ENCODE data around the gene LPGAT1. TPM values are rescaled to one million over a fixed set of nuclear protein-coding genes. Genes with fewer than 3 reads are reported as not detected.
"Not testable (repeated sequence)": the region's sequence is repeated elsewhere in the genome, so short reads cannot be mapped to it uniquely, and the experiment has no call there.

Gene LPGAT1
- total and polyA plus RNA-seq, 8 donors: 17.1 to 47.1 (median 20.7) TPM

- Histone ChIP-seq H3K9me3 (no peaks in the 10 kb centered on the region), H3K27me3 (no peaks in the 10 kb centered on the region), H3K4me1 (no peaks in the 10 kb centered on the region), H3K4me3 (no peak overlapping the region), H3K27ac (no peak overlapping the region), H3K36me3 (no peaks in the 10 kb centered on the region)
- ATAC-seq: no peak
- intact Hi-C loops (cut with DNase I): no loop called here
- DNase-seq: no peak
- TF ChIP-seq CTCF (IDR thresholded peaks at IDR 0.05): no peak
These were observed 44.2 kb upstream of the LPGAT1 start for GRCh38 chr1:211874521-211875347.

DNA sequence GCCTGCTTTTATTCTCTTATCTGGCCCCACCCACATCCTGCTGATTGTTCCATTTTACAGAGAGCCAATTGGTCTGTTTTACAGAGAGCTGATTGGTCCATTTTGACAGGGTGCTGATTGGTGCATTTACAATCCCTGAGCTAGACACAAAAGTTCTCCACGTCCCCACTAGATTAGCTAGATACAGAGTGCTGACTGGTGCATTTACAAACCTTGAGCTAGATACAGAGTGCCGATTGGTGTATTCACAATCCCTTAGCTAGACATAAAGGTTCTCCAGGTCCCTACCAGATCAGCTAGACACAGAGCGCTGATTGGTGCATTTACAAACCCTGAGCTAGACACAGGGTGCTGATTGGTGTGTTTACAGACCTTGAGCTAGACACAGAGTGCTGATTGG is 43.2 kb upstream of the LPGAT1 start:
- H3K27ac ChIP-seq; DNase-seq; ATAC-seq; H3K4me1 ChIP-seq; H3K4me3 ChIP-seq; H3K27me3 ChIP-seq; intact Hi-C loops (cut with DNase I); H3K36me3 ChIP-seq; H3K9me3 ChIP-seq: not testable (repeated sequence)

GRCh38 chr1:211870156-211870555 is 39.6 kb upstream of the LPGAT1 start:
- DNase-seq: no peak
- H3K27me3 ChIP-seq: no peaks in the 10 kb centered on the region
- H3K4me1 ChIP-seq: no peaks in the 10 kb centered on the region
- H3K27ac ChIP-seq: no peak overlapping the region
- intact Hi-C loops (cut with DNase I): no loop called here
- TF ChIP-seq CTCF (IDR thresholded peaks at IDR 0.05): no peak
- no peak for ATAC-seq
- H3K36me3 ChIP-seq: no peaks in the 10 kb centered on the region
- H3K4me3 ChIP-seq: no peak overlapping the region
- H3K9me3 ChIP-seq: peaks cover 0 to 1% of the 10 kb centered on the region in 2 donors

DNA sequence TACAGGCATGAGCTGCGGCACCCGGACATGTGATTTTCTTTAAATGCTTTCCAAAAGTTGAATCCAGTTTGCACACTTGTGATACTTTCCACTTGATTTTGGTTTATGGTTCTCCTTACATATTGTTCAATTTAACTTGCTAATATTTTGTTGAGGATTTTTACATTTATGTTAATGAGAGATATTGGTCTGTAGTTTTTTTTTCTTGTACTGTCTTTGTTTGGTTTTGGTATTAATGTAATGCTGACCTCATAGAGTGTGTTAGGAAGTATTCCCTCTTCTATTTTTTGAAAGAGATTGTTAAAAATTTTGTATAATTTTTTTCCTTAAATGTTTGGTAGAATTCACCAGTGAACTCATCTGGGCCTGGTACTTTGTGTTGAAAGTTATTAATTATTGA is 34.6 kb upstream of the LPGAT1 start:
- no peak overlapping the region for H3K27ac ChIP-seq
- no peaks in the 10 kb centered on the region for H3K27me3 ChIP-seq
- ATAC-seq: no peak
- DNase-seq: no peak
- no peak overlapping the region for H3K4me3 ChIP-seq
- intact Hi-C loops (cut with DNase I): no loop called here
- H3K36me3 ChIP-seq: no peaks in the 10 kb centered on the region
- TF ChIP-seq CTCF (IDR thresholded peaks at IDR 0.05): no peak
- no peaks in the 10 kb centered on the region for H3K4me1 ChIP-seq
- H3K9me3 ChIP-seq: peaks cover 0 to 1% of the 10 kb centered on the region in 2 donors

DNA sequence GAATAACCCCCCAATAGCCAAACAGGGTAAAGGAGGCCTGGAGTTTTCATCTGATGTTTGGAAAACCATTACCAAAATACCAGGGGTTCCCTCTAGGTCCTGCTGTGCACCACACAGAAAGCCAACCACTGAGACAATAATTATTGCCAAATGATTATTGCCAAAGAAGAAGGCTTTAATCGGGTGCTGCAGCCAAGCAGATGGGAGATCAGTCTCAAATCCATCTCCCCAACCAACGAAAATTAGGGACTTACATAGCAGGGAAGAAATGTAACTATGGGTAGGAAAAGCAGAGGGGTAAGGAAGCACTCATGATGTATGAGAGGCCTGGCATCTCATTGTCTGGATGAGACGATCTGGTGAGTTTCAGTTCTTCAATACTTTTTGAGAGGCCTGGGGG is 28.8 kb upstream of the LPGAT1 start:
- DNase-seq (no peak), ATAC-seq (no peak)
- Histone ChIP-seq H3K27me3 (no peaks in the 10 kb centered on the region), H3K36me3 (no peaks in the 10 kb centered on the region), H3K27ac (no peak overlapping the region), H3K4me3 (no peak overlapping the region), H3K9me3 (peaks cover 0 to 11% of the 10 kb centered on the region in 2 donors), H3K4me1 (no peaks in the 10 kb centered on the region)
- intact Hi-C loops (cut with DNase I): no loop called here
- no peak for TF ChIP-seq CTCF (IDR thresholded peaks at IDR 0.05)

DNA sequence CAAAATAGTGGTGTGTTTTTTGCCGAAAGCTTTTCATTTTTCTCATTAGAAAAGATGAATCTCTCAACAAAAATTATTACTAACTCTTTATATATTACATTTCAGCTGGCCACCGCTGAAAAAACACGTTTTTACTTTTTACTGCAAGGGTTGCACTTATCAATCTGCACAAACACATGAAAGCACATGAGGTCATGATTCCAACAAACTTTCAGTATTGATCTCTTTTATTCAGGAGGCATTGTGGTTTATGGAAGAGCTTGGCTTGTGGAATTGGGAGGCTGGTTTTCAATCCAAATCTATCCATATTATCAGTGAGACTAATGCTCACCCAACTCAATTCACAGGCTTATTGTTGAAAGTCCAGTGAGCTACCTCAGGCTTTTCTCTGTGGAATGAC is 20.6 kb upstream of the LPGAT1 start:
- ATAC-seq: no peak
- intact Hi-C loops (cut with DNase I): no loop called here
- Histone ChIP-seq H3K27ac (no peak overlapping the region), H3K27me3 (no peaks in the 10 kb centered on the region), H3K4me1 (no peaks in the 10 kb centered on the region), H3K36me3 (no peaks in the 10 kb centered on the region), H3K9me3 (no peaks in the 10 kb centered on the region), H3K4me3 (no peak overlapping the region)
- no peak for TF ChIP-seq CTCF (IDR thresholded peaks at IDR 0.05)
- no peak for DNase-seq
